ENCODE results near the gene IL37.

Gene IL37

DNA sequence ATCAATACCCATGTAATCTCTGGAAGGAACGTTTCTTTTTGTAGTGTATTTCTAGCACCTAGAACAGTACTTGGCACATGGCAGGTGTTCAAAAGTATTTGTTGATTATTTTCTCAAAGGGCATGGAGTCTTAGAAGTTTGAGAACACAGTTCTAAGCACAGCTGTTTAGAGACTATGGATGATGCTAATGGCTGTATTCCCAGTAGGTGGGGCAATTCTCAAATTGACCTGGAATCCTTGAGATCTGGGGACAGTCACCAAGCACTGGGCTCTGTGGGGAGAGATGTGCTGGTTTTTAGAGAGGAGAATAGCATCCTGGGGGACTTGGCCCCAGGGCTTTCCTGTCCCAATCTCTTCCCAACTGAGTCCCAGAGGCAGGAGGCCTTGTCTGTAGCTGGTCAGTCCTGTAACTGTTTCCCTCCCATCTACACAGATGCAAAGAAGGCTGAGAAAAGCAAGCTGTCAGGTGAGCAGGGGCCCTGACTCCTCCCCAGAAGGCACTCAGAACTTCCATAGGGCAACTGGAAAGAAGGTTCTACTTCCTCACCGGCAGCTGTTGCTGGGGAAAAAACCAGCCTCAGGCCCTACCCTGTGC, 49.4 kb downstream of the IL37 start:
- H3K4me3 ChIP-seq (ENCODE audit: low read length), result no peak overlapping the region
- TF ChIP-seq CTCF (conservative IDR thresholded peaks at IDR 0.05; ENCODE audit: low read length), result no peak
- DNase-seq (ENCODE audit: low read depth), result no peak

GRCh38 chr2:112962308-112963175, 51.6 kb downstream of the IL37 start:
- TF ChIP-seq CTCF (conservative IDR thresholded peaks at IDR 0.05; ENCODE audit: low read length), result no peak
- no peak for DNase-seq (ENCODE audit: low read depth)

GRCh38 chr2:112967023-112967422, 56.1 kb downstream of the IL37 start:
- H3K4me3 ChIP-seq (ENCODE audit: low read length), result no peak overlapping the region
- no peak for DNase-seq (ENCODE audit: low read depth)
- no peak for TF ChIP-seq CTCF (conservative IDR thresholded peaks at IDR 0.05; ENCODE audit: low read length)

More at GRCh38 chr2:112962308-112963175, 51.6 kb downstream of the IL37 start:
- no peak overlapping the region for H3K4me3 ChIP-seq (ENCODE audit: low read length)
